ENCODE measurements around the gene CNDP1.

The CNDP1 gene

GRCh38 chr18:74524097-74524496, 10.2 kb upstream of the CNDP1 start:
- no peak for TF ChIP-seq POLR2AphosphoS5 (IDR thresholded peaks at IDR 0.05; ENCODE audit: low read depth, low read length)
- no peak for TF ChIP-seq FOXP2 (optimal IDR thresholded peaks at IDR 0.05; ENCODE audit: borderline replicate concordance, extremely low read depth, extremely low read length, insufficient read depth)
- no peak for TF ChIP-seq TAF1 (IDR thresholded peaks at IDR 0.05; ENCODE audit: borderline replicate concordance, insufficient read depth, low read length)
- TF ChIP-seq, protein P1, sequence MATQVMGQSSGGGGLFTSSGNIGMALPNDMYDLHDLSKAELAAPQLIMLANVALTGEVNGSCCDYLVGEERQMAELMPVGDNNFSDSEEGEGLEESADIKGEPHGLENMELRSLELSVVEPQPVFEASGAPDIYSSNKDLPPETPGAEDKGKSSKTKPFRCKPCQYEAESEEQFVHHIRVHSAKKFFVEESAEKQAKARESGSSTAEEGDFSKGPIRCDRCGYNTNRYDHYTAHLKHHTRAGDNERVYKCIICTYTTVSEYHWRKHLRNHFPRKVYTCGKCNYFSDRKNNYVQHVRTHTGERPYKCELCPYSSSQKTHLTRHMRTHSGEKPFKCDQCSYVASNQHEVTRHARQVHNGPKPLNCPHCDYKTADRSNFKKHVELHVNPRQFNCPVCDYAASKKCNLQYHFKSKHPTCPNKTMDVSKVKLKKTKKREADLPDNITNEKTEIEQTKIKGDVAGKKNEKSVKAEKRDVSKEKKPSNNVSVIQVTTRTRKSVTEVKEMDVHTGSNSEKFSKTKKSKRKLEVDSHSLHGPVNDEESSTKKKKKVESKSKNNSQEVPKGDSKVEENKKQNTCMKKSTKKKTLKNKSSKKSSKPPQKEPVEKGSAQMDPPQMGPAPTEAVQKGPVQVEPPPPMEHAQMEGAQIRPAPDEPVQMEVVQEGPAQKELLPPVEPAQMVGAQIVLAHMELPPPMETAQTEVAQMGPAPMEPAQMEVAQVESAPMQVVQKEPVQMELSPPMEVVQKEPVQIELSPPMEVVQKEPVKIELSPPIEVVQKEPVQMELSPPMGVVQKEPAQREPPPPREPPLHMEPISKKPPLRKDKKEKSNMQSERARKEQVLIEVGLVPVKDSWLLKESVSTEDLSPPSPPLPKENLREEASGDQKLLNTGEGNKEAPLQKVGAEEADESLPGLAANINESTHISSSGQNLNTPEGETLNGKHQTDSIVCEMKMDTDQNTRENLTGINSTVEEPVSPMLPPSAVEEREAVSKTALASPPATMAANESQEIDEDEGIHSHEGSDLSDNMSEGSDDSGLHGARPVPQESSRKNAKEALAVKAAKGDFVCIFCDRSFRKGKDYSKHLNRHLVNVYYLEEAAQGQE (IDR thresholded peaks at IDR 0.05; ENCODE audit: insufficient read depth in 1 of 2, low read depth in 2 of 2, low read length in 2 of 2): no peak
- TF ChIP-seq SIN3A (IDR thresholded peaks at IDR 0.05; ENCODE audit: borderline replicate concordance, insufficient read depth, low read length): no peak

- TF ChIP-seq, protein P1 (IDR thresholded peaks at IDR 0.05; ENCODE audit: insufficient read depth in 1 of 2, low read depth in 2 of 2, low read length in 2 of 2): no peak
- no peak for TF ChIP-seq POLR2AphosphoS5 (IDR thresholded peaks at IDR 0.05; ENCODE audit: low read depth, low read length)
- no peak for TF ChIP-seq FOXP2 (optimal IDR thresholded peaks at IDR 0.05; ENCODE audit: borderline replicate concordance, extremely low read depth, extremely low read length, insufficient read depth)
- no peak for TF ChIP-seq TAF1 (IDR thresholded peaks at IDR 0.05; ENCODE audit: borderline replicate concordance, insufficient read depth, low read length)
- TF ChIP-seq SIN3A (IDR thresholded peaks at IDR 0.05; ENCODE audit: borderline replicate concordance, insufficient read depth, low read length): no peak
These were observed 8.6 kb upstream of the CNDP1 start for GRCh38 chr18:74525741-74526140.

- TF ChIP-seq FOXP2 (optimal IDR thresholded peaks at IDR 0.05; ENCODE audit: borderline replicate concordance, extremely low read depth, extremely low read length, insufficient read depth): no peak
- no peak for TF ChIP-seq SIN3A (IDR thresholded peaks at IDR 0.05; ENCODE audit: borderline replicate concordance, insufficient read depth, low read length)
- TF ChIP-seq POLR2AphosphoS5 (IDR thresholded peaks at IDR 0.05; ENCODE audit: low read depth, low read length): no peak
- no peak for TF ChIP-seq TAF1 (IDR thresholded peaks at IDR 0.05; ENCODE audit: borderline replicate concordance, insufficient read depth, low read length)
- TF ChIP-seq, protein P1 (IDR thresholded peaks at IDR 0.05; ENCODE audit: insufficient read depth in 1 of 2, low read depth in 2 of 2, low read length in 2 of 2): no peak
These were observed 7.8 kb upstream of the CNDP1 start for GRCh38 chr18:74526488-74526887.

DNA sequence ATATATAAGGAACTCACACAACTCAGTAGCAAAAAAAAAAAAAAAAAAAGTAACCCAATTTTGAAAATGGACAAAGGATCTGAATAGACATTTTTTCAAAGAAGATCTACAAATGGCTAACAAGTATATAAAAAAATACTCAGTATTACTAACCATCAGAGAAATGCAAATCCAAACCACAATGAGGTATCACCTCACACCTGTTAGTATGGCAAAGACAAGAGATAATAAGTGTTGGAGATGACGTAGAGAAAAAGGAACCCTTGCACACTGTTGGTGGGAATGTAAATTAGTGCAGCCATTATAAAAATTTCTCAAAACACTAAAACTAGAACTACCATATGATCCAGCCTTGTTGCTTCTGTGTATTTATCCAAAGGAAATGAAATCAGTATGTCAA, 5.8 kb upstream of the CNDP1 start:
- TF ChIP-seq, protein P1 (IDR thresholded peaks at IDR 0.05; ENCODE audit: insufficient read depth in 1 of 2, low read depth in 2 of 2, low read length in 2 of 2): no peak

GRCh38 chr18:74528913-74529312, 5.4 kb upstream of the CNDP1 start:
- no peak for TF ChIP-seq SIN3A (IDR thresholded peaks at IDR 0.05; ENCODE audit: borderline replicate concordance, insufficient read depth, low read length)
- no peak for TF ChIP-seq FOXP2 (optimal IDR thresholded peaks at IDR 0.05; ENCODE audit: borderline replicate concordance, extremely low read depth, extremely low read length, insufficient read depth)
- no peak for TF ChIP-seq POLR2AphosphoS5 (IDR thresholded peaks at IDR 0.05; ENCODE audit: low read depth, low read length)
- no peak for TF ChIP-seq TAF1 (IDR thresholded peaks at IDR 0.05; ENCODE audit: borderline replicate concordance, insufficient read depth, low read length)
- TF ChIP-seq, protein P1 (IDR thresholded peaks at IDR 0.05; ENCODE audit: insufficient read depth in 1 of 2, low read depth in 2 of 2, low read length in 2 of 2): no peak

All from PFSK-1 (cell line).